ENCODE measurements around the gene PPP1R2B.
"Not testable (repeated sequence)": the region's sequence is repeated elsewhere in the genome, so short reads cannot be mapped to it uniquely, and the experiment has no call there.

The PPP1R2B gene

GRCh38 chr5:156850206-156850751, at the start of gene PPP1R2B:
Gene PPP1R2B (plus strand): TSS chr5:156850295. CDS start chr5:156850563, 268 bp downstream.
- no peak for DNase-seq

DNA sequence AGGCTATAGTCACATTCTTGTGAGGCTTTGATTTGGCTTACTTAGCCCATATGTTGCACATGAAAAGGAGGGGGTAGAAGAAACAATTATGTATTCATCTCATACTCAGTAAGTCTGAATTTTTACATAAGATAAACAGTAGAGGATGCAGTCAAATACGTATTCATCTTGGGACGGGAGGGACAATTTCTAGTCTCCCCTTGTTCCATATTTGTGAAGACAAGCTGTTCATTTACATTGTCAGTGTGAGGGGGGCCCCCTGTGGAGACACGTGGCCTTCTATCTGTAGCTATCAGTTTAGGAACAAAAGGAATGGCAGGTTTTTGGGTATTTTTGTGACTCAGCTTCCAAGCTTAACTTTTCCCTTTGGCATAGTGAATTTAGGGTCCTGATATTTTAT, 49.2 kb upstream of the PPP1R2B start:
- no peak for DNase-seq

DNA sequence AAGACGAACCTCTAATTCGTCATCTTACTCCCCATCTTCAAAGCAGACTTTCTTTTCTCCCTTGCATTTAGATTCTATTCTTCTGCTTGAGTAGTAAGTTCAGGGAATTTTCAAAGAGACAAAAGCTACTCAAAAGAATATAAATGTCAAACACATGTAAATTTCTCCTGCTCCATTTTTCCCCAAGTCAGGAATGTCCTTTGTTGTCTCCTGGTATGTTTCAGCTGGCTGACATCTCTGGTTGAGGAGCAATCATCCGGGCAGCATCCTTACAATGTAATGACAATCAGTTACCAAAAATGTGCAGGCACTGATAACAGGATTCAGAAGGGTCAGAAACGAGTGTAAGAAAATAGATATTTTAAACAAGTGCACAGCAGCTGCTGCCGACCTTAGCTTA, 47.6 kb upstream of the PPP1R2B start:
- no peak for DNase-seq

DNA sequence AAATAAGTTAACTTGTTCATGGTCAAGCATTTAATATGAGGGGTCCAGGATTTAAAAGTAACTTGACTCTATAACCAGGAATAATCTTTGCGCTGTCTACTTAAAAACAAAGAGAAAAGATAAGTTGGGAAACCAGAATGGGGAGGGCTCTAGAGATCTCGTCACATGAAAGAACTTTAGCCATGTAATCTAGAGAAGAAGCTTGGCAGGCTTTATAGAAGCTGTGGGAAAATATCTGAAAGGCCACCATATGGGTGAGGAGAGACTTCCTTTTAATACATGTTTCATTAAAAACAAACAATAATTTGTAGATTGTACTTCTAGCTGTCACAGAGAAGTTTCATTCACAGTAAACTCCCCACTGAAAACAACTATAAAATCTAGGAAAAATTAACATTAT, 46.7 kb upstream of the PPP1R2B start:
- no peak for DNase-seq

DNA sequence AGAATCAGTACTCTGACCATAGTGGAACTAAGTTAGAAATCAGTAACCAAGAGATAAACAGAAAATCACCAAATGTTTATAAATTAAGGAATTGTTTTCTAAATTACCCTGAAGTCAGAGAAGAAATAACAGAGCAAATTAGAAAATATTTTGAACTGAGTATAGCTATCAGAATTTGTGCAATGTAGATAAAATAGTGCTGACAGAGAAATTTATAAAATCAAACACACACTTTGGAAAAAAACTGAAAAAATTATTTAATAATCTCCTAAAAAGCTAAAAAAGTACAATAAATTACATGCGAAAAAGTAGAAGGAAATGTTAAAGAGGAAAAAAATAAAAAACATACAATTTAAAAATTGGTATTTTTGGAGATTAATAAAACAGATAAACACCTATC, 37.1 kb upstream of the PPP1R2B start:
- DNase-seq: no peak

DNA sequence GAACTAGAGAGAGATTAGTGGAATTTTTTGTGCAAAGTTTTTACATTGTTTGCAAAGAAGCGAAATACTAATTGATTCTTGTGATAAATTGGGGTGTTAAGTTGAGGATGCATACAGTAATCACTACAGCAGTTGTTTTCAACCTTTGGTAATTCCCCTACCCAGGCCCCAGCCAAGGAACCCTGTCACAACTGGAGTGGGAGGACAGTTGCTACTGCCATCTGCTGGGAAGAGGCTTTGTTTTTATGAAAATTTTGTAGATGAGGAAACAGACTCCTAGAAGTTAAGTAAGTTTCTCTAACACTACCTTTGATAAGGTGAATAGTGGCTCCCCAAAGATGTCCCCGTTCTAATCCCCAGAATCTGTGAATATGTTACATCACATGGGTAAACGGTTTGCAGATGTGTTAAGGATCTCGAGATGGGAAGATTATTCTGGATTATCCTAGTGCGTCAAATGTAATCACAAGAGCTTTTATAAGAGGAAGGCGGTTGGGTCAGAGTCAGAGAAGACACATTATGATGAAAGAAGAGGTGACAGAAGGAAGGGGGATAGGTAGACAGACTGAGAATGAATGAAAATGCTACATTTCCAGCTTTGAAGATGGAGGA, 34.0 kb upstream of the PPP1R2B start:
- peak; percentile 45 for DNase-seq

DNA sequence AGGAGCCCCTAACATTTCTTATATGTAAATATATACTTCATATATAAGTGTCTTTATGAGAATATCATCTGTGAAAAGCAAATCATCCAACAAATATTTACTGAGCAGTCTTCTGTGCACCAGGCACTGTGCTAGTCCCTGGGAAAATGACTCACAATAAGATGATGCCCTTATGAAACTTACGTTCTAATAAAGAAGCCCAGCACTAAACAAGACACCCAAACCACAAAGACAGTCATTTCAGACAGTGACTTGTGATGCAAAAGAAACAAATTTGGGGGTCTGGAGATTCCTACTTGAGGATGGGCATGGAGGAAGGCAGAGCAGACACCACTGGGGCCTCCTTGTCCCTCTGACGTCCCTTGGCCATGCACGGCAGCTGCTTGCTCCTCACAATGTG, 30.6 kb upstream of the PPP1R2B start:
- DNase-seq: no peak

- no peak for DNase-seq
These were observed 30.0 kb upstream of the PPP1R2B start for GRCh38 chr5:156819967-156820581.

DNA sequence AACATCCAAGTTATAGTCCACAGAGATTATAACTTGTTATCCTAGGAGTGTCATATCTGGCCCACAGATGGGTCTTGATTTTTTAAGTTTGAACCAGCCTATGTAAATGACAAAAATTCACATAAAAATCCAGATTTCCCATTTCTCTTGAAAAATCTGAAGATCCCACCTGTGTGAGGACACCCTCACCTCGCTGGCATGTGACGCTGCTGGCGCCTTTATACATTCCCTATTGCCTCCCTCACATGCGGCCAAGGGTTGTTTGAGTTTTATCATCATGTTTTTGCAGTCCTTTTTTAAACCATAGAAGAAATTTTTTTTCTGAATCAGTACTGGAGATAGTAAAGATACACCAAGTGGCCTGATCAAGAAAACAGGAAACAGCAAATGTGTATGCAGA, 25.9 kb upstream of the PPP1R2B start:
- DNase-seq: no peak

DNA sequence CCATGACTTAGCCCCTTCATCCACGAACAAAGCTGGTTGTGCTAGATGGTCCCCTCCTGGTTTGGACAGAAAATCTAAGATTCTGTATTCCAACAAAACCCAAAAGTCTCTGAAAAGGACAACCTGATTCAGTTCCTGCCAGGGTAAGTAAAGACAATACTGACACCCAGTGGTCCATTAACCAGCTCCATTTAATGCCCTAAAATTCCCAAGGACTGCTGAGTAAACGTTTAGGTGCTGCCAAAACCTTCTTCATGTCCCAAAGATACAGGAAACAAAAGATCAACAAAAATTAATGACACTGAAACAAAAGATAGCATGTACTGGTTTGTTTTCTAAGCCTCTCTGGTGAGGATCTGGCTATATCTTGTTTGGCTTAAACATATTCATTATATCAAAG, 25.3 kb upstream of the PPP1R2B start:
- peak; percentile 12 for DNase-seq

- DNase-seq: no peak
These were observed 24.4 kb upstream of the PPP1R2B start for GRCh38 chr5:156825688-156826087.

DNA sequence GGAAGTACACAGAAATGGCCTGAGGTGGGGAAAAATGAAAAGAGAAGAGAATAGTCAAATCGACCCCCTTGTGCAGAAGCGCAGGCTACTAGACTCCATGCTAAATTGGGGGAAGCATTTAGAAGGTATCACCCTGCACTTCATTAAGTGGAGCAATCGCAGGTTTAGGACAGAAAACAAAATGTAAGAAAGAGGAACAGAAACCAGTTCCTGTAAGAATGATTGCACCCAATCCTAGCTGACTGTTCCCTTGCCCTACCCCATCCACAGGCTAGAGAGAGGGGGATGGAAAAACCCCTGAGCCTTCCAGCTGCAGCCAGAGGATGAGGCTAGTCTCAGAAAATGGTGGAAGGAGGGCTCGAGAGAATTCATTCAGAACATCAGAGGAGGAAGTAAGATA, 23.9 kb upstream of the PPP1R2B start:
- no peak for DNase-seq

DNA sequence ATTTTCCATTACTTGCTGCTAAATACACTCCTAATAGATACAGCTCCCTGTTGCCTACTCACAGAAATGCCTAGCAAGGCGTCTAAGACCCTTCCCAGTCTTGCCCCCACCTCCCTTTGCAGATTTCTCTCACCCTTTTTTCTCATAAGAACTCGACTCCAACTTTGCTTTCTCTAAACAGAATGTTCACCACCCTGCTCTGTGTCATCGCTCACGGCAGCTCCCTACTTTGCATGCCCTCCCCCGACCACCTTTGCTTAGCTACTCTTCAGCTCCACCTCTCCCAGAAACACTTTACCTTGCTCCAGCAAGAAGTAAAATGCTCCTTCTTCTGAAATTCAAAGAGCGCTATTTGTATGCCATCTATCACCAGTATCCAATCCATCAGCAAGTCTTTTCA, 15.2 kb upstream of the PPP1R2B start:
- no peak for DNase-seq

DNA sequence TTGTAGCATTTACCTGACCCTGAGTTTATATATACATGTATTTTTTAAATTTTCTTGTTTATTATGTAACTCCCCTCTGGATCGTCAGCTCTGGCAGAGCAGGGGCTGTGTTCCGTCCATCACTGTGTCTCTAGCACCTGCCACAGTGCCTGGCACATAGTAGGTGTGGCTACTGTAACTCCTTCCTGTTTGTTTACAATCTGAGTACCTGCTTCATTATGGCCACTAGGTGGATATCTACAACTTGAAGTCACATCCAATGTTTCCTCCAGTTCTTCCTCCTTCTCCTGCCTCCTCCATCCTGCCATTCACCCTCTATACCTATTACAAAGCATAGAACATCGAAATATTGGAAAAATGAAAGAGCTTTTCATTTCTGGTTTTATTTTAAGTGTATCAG, 14.2 kb upstream of the PPP1R2B start:
- peak; percentile 29 for DNase-seq

DNA sequence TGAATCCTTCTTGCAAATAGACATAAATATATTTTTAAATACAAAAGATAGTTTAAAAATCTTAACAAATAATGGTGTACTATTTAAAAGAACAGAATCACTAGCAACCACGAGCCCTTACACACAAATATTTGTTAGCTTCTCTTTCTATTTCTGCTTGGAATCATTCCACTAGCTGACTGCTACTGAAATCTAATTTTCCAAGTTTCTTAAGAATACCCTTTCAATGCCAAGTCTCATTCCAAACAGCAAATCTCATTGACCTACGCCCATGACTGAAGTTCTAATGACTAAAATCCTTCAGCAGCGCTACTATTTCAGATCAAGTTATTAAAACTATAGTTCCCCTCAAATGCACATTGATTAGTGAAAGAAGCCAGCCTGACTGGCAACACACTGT, 13.2 kb upstream of the PPP1R2B start:
- no peak for DNase-seq

DNA sequence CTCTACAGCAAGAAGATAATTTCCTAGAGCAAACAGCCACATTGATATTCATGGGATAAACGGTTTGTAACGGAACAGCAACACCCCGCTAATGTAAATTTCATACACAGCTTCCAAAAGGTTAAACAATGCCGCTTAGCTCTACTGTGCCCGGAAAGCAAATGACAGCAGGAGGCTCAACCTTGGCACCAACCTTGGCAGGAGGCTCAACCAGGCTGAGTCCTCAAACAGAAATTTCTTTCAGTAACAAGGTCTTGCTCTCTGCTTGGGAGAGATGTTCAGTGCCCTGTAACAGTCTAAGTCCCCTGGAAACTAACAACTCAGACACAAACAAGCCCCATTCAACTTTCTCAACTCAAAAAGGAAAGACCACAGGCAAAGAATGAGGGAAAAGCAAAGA, 11.1 kb upstream of the PPP1R2B start:
- DNase-seq: no peak

GRCh38 chr5:156841737-156842136, 8.4 kb upstream of the PPP1R2B start:
- DNase-seq: no peak

GRCh38 chr5:156846914-156847313, 3.2 kb upstream of the PPP1R2B start:
- no peak for DNase-seq

DNA sequence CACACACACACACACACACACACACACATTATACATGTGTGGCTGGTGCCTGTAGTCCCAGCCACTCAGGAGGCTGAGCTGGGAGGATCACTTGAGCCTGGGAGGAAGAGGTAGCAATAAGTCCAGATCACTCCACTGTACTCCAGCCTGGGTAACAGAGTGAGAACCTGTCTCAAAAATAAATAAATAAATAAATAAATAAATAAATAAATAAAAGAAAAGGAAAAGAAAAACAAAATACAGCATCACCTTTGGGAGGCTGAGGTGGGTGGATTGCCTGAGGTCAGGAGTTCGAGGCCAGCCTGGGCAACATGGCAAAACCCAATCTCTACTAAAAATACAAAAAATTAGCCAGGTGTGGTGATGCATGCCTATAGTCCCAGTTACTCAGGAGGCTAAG, 1.6 kb upstream of the PPP1R2B start:
- not testable (repeated sequence) for DNase-seq

- no peak for DNase-seq
These were observed 1.8 kb downstream of the PPP1R2B start for GRCh38 chr5:156851880-156852279.

- peak; percentile 6 for DNase-seq
These were observed 3.0 kb downstream of the PPP1R2B start for GRCh38 chr5:156853055-156853454.

GRCh38 chr5:156865427-156865826, 15.3 kb downstream of the PPP1R2B start:
- DNase-seq: no peak

GRCh38 chr5:156870498-156870839, 20.4 kb downstream of the PPP1R2B start:
- DNase-seq: no peak

GRCh38 chr5:156871212-156871611, 21.1 kb downstream of the PPP1R2B start:
- no peak for DNase-seq

- DNase-seq: no peak
These were observed 29.7 kb downstream of the PPP1R2B start for GRCh38 chr5:156879665-156880285.

Data from activated CD4-positive, alpha-beta T cell treated with anti-CD3 and anti-CD28 coated beads, Interleukin-10, Interleukin-2, amounts not matched to agents 100 ng/mL and 50 ng/mL, durations not matched to agents 16 hours and 8 hours (primary cell).